Gastrocnemius medialis (tissue), 4 donors: ENCODE data around the gene THY1. TPM values are rescaled to one million over a fixed set of nuclear protein-coding genes. Genes with fewer than 3 reads are reported as not detected.

Source experiments
- ATAC-seq, 2 donors: fragments of 150-250 bp; one replicate each; pipeline ENCODE4 v1.9.1; 2016
- DNase-seq, 2 donors: peaks; one replicate each; pipeline ENCODE4 v3.0.0-alpha.2; 2019
- H3K27ac ChIP-seq, 4 donors: fragments of 200-600 bp; sonication (generic); 1 replicate in 1 of 4; 2 replicates in 3 of 4; pipeline ENCODE4 v1.5.1; 2016 to 2018; ENCODE audit warnings: mild to moderate bottlenecking in 2 of 4, moderate library complexity in 1 of 4
- H3K27me3 ChIP-seq, 3 donors: fragments of 200-600 bp; sonication (generic) in 2 of 3; 1 replicate in 1 of 3; 2 replicates in 2 of 3; pipeline versions ENCODE4 v1.5.1 to v1.6.0; 2016 to 2019; ENCODE audit warnings: mild to moderate bottlenecking in 1 of 3, moderate library complexity in 1 of 3
- H3K36me3 ChIP-seq, 2 donors: fragments of 200-600 bp; sonication (generic) in 1 of 2; one replicate each; pipeline ENCODE4 v1.5.1; 2017 to 2018
- H3K4me1 ChIP-seq, 2 donors: fragments of 200-600 bp; sonication (generic) in 1 of 2; one replicate each; pipeline ENCODE4 v1.5.1; 2016 to 2017; ENCODE audit warnings: mild to moderate bottlenecking in 2 of 2
- H3K4me3 ChIP-seq, 4 donors: fragments of 200-600 bp; sonication (generic) in 3 of 4; 1 replicate in 1 of 4; 2 replicates in 3 of 4; pipeline ENCODE4 v1.5.1; 2016 to 2019; ENCODE audit warnings: mild to moderate bottlenecking in 2 of 4
- H3K9me3 ChIP-seq, 3 donors: fragments of 200-600 bp; sonication (generic) in 2 of 3; 1 replicate in 1 of 3; 2 replicates in 2 of 3; pipeline ENCODE4 v1.5.1; 2016 to 2019
- POLR2A ChIP-seq, 2 donors: fragments of 450-650 bp; IDR thresholded peaks; one replicate each; pipeline ENCODE4 v1.6.1; 2017; ENCODE audit warnings: antibody characterized with exemption in 2 of 2, mild to moderate bottlenecking in 2 of 2, moderate library complexity in 2 of 2
- in situ Hi-C, 4 donors: fragments of 200-750 bp; cut with MboI; loops; one replicate each; pipeline versions ENCODE4 v1.15.0 to v1.8.0; 2017; ENCODE audit warnings: low sequenced_read_pairs in 4 of 4
- intact Hi-C: fragments of 100-400 bp; cut with DNase I; formaldehyde crosslinking; loops from one replicate; pipeline ENCODE4 v1.15.1; 2023; ENCODE audit warnings: low total_unique reads
- total RNA-seq, 4 donors: library from RNA; depleted of rRNA; stranded (reverse); fragments of >200 nt; gene quantifications; one replicate each; pipeline versions ENCODE4 v1.1.0 to v1.2.3, GENCODE V29; 2016
- TF ChIP-seq, protein P1 (sequence below), 5 experiments: fragments of 450-650 bp in 3 of 5; fragments of 200-600 bp in 2 of 5; sonication (generic) in 2 of 5; IDR thresholded peaks in 4 of 5; conservative IDR thresholded peaks in 1 of 5; 1 replicate in 4 of 5; 2 replicates in 1 of 5; pipeline ENCODE4 v1.5.1; 2016 to 2019; ENCODE audit warnings: antibody characterized with exemption in 5 of 5, mild to moderate bottlenecking in 3 of 5, moderate library complexity in 3 of 5

The THY1 gene
- total RNA-seq, 4 donors from 2014 or later: 0.22 to 0.70 (median 0.36) TPM; not detected in 1

DNA sequence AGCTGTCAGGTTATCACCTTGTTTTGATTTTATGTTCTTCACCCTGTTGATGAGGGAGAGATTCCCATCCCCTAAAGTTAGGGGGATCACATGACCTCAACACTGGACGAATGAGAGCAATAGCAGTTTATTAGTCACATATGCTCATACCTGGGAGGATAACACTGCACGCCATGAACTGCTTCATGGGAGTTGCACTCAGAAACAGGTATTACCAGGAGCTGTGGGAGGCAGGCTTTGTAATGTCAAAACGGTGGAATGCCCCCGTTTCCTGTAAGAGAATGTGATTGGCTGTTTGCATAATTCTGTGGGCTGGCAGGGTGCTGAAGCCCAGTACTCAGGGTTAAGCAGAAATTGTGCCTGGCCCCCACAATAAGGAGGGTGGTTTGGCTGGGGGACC, 3.2 kb upstream of the THY1 start:
- intact Hi-C loops (no loop called here), in situ Hi-C loops (no loop called here)
- H3K36me3 ChIP-seq: no peaks in the 10 kb centered on the region
- peaks cover 21 to 38% (median 30%) of the 10 kb centered on the region in 3 donors for H3K27me3 ChIP-seq
- H3K27ac ChIP-seq: no peak overlapping the region
- no peak overlapping the region for H3K4me3 ChIP-seq
- peaks cover 8% of the 10 kb centered on the region in 2 donors for H3K4me1 ChIP-seq
- DNase-seq (no peak), ATAC-seq (no peak)
- TF ChIP-seq, protein P1, sequence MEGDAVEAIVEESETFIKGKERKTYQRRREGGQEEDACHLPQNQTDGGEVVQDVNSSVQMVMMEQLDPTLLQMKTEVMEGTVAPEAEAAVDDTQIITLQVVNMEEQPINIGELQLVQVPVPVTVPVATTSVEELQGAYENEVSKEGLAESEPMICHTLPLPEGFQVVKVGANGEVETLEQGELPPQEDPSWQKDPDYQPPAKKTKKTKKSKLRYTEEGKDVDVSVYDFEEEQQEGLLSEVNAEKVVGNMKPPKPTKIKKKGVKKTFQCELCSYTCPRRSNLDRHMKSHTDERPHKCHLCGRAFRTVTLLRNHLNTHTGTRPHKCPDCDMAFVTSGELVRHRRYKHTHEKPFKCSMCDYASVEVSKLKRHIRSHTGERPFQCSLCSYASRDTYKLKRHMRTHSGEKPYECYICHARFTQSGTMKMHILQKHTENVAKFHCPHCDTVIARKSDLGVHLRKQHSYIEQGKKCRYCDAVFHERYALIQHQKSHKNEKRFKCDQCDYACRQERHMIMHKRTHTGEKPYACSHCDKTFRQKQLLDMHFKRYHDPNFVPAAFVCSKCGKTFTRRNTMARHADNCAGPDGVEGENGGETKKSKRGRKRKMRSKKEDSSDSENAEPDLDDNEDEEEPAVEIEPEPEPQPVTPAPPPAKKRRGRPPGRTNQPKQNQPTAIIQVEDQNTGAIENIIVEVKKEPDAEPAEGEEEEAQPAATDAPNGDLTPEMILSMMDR (IDR thresholded peaks at IDR 0.05 in 4 of 5, conservative IDR thresholded peaks at IDR 0.05 in 1 of 5): no peak
- no peak for TF ChIP-seq POLR2A (IDR thresholded peaks at IDR 0.05)
- H3K9me3 ChIP-seq: no peaks in the 10 kb centered on the region

DNA sequence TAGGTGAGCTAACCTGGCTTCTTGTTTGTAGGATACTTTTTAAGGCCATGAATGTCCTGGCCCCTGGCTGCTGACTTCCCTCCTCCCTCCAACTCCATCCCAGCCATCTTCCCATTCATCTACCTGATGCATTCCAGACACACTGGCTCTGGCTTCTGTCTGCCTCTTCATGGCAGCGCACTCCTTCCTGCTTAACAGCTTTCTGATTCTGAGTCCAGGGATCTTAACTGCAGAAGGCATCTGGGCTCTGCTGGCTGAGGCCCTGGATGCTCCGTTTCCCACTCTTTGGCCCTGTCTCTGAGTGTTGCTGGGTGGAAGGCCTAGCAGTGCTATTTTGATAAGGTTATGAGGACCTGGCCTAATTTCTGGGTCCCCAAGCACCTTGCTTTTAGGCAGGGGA, 1.8 kb upstream of the THY1 start:
- TF ChIP-seq, protein P1 (IDR thresholded peaks at IDR 0.05 in 4 of 5, conservative IDR thresholded peaks at IDR 0.05 in 1 of 5): no peak
- no peak for TF ChIP-seq POLR2A (IDR thresholded peaks at IDR 0.05)
- in situ Hi-C loops: no loop called here
- ATAC-seq: no peak

DNA sequence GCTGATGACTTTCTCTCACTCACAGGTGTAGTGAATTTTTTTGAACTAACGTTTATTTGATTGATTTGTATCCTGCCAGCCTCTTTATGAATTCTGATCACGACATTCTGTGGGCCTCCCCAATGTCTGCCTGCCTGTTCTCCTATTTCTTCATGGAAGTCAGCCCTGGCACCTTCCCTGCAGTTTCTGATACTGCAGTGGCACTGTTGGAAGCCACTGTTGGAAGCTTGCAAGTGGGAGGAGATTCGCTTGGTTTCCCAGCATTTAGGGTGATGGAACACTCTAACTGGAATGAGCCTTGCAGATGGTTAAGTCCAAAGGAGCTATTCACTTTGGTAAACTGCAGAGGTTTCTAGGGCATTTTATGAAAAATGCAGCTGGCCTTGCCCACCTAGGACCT, 1.3 kb upstream of the THY1 start:
- Histone ChIP-seq H3K36me3 (no peaks in the 10 kb centered on the region), H3K9me3 (no peaks in the 10 kb centered on the region), H3K4me3 (no peak overlapping the region), H3K4me1 (peaks cover 8% of the 10 kb centered on the region in 2 donors), H3K27ac (no peak overlapping the region), H3K27me3 (peaks cover 28 to 46% (median 36%) of the 10 kb centered on the region in 3 donors)
- no peak for ATAC-seq
- in situ Hi-C loops: no loop called here
- no peak for TF ChIP-seq POLR2A (IDR thresholded peaks at IDR 0.05)
- TF ChIP-seq, protein P1 (IDR thresholded peaks at IDR 0.05 in 4 of 5, conservative IDR thresholded peaks at IDR 0.05 in 1 of 5): no peak
- intact Hi-C loops: no loop called here
- DNase-seq: no peak

More for the DNA sequence above, 1.8 kb upstream of the THY1 start:
- Histone ChIP-seq H3K4me3 (no peak overlapping the region), H3K36me3 (no peaks in the 10 kb centered on the region), H3K27me3 (peaks cover 26 to 47% (median 36%) of the 10 kb centered on the region in 3 donors), H3K4me1 (peaks cover 8% of the 10 kb centered on the region in 2 donors), H3K27ac (no peak overlapping the region), H3K9me3 (no peaks in the 10 kb centered on the region)
- intact Hi-C loops: no loop called here
- DNase-seq: no peak

DNA sequence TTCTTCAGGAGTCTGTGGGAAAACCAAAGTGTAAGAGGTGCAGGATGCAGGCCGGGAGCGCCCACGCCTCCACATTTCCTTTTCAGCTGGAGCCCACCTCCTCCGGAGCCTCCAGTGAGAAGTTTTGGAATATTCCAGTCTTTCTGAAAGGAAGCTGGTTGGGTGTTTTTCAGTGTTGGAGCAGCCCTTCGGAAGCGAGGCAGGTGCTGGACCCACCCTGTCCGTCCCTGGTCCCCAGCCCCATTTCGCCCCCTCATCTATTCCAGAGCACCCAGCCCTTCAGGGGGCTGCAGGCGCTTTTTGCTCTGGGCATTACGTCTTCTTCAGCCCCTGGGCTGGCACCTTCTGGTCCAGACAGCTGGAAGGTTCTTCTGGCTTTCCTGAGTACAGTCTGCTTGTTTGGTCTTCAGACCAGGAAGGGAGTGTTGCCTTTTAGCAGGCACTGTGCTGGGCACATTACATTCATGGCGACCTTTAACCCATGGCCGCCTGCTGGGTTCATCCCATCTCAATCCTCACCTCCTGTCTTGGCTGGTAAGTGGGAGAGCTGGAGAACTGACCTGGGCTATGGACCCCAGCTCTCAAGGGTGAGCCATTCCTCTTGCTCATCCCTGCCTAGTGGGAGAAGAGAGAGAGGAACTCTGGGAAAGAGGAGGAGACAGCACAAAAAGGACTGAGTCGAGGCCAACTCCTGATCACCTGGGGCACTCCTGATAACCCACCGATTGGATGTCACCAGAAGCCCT, 710 bp upstream of the THY1 start:
- H3K27ac ChIP-seq: no peak overlapping the region
- H3K36me3 ChIP-seq: no peaks in the 10 kb centered on the region
- H3K27me3 ChIP-seq: peaks cover 28 to 44% (median 36%) of the 10 kb centered on the region in 3 donors
- H3K9me3 ChIP-seq: no peaks in the 10 kb centered on the region
- in situ Hi-C loops (no loop called here), intact Hi-C loops (no loop called here)
- peaks cover 8% of the 10 kb centered on the region in 2 donors for H3K4me1 ChIP-seq
- H3K4me3 ChIP-seq: peak overlapping the region in 1 of 4 donors; percentile 40
- TF ChIP-seq, protein P1 (IDR thresholded peaks at IDR 0.05 in 4 of 5, conservative IDR thresholded peaks at IDR 0.05 in 1 of 5): no peak
- TF ChIP-seq POLR2A (IDR thresholded peaks at IDR 0.05): no peak
- ATAC-seq (no peak), DNase-seq (no peak)
